Measurements from ENCODE around the gene FPGS. TPM values are rescaled to one million over a fixed set of nuclear protein-coding genes. Genes with fewer than 3 reads are reported as not detected.
"Not testable (repeated sequence)": the region's sequence is repeated elsewhere in the genome, so short reads cannot be mapped to it uniquely, and the experiment has no call there.

Gene FPGS
- total RNA-seq, 2 donors from 2014 or later: 40.4 to 59.5 TPM

DNA sequence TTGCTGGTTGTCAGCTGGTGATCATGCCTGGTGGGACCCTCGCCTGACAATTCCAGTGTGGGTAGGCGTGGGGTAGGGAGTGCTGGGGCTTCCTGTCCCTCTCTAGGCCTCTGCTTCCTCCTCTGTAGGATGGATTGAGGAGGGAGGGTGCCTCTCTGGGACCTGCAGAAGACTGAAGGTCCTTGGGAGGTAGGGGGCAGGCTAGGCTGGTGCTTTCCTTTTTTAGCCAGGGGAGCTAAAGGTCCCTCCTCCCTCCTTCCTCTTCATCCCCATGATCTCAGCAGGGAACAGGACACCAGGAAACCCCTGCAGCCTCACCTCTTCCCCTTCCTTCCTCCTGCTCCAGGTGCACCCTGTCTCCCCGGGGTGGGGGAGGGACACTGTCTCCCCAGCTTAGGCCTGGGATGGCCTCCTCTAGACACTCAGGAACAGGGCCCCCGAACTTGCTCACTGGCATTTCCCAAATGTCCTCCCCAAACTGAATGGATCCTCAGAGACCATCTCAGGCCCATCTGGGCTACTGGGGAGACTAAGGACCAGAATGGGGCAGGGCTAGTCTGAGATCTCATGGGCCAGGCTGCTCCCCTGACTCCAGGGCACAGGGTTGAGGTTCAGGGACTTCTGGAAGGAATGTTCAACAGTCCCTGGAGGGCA lies 32.6 kb upstream of the FPGS start:
- ATAC-seq (no peak), DNase-seq (no peak)
- intact Hi-C loops (cut with DNase I): no loop called here

DNA sequence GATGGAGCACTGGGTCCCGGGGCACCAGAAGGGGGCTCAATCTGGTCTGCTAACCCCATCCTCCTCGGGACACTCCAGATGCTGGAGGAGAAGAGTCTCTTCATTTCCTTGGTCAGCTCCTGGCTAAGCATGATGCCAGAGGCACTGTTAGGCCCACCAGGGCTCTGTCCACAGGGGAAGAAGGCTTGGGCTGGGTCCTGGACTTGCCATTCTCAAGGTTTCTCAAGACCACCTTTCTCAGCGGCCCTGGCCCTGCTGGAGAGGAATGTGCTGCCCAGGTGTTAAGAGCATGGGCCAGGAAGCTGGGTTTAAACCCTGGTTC lies 32.1 kb upstream of the FPGS start:
- DNase-seq (no peak), ATAC-seq (no peak)
- intact Hi-C loops (cut with DNase I): no loop called here

DNA sequence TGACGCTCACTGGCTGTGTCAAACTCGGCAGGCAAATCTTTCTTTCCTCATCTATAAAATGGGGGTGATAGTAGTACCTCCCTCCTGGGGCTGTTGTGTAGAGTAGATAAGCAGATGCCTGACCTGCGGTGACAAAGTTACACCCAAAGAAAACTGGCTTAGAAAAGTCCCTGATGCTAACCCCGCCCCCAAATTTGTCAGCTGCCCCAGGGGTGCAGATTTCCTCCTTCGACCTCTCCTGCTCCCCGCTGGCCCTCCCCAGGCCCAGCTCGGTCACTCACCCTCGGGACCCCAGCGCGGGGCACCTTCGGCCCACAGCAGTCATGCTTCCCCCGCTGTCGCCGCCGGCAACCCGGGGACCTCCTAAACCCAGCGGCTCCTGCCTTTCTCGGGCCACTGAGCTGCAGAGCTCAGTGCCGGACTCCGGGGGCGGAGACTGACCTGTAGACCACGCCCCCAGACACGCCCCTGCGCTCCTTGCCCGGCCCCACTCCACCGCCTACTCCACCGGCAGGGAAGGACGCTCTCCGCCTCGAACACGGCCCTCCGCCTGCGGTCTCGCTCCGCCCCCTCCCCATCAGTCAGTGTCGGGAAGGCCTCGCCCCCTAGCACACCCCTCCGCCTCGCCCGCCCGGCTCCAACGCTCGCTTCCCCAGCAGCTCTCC lies 31.6 kb upstream of the FPGS start:
- intact Hi-C loops (cut with DNase I): no loop called here
- DNase-seq (peak; percentile 99), ATAC-seq (peak; percentile 98)

DNA sequence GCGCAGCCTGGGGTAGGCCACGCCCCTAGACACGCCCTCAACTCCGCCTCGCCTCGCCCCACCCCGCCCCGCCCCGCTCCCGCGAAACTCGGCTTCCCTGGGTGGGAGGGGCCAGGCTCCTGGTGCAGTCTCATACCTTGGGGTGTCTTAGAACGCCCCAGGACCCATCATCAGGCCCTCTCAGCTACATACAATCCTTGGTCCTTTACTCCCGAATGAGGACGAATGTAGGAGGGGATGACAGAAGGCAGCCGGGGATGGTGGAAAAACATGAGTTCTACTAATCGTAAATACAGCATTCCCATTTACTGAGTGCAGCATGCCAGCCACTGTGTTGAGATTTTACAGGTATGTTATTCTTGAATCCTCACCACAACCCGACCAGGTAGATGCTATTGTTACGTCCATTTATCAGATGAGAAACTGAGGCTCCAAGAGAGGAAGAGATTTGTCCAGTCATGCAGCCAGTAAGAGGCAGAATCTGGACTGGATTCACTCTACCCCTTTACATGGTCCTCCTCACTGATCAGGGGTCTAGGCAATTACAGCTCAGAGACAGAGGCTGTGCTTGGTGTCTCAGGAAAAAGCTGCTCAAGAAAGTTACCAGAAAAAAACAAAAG lies 31.0 kb upstream of the FPGS start:
- intact Hi-C loops (cut with DNase I): no loop called here
- no peak for ATAC-seq

DNA sequence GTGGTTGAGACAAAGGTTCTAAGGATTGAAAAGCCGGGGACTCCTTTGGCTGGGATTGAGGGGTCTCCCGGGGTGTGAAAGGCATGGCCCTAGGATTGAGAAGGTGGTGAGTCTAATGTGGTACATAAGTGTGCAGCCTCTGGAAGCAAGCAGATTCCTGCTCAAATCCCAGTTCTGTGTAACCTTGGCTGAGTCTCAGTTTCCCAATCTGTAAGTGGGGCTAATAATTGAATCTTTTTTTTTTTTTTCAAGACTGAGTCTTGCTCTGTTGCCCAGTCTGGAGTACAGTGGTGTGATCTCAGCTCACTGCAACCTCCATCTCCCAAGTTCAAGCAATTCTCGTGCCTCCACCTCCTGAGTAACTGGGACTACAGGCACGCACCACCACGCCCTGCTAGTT lies 30.1 kb upstream of the FPGS start:
- DNase-seq (no peak), ATAC-seq (no peak)
- intact Hi-C loops (cut with DNase I): no loop called here

More for the DNA sequence above, 31.0 kb upstream of the FPGS start:
- DNase-seq: no peak

DNA sequence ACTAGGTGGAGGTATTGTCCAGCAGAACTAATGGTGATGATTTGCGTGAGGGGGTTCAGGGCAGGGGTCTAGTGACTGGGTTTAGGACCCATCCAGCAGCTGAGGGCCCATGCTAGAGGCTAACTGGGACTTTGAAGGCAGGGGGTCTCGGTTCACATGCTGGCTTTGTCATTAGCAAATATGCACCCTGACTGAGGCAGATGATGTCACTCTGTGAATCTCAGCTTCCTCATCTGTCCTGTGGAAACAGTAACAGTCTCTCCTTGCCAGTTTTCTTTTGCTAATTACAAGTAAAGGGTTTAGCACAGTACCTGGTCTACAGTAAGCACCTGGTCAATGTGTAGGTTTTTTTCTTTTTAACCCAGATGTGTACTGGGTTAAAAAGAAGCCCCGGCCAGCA lies 29.4 kb upstream of the FPGS start:
- intact Hi-C loops (cut with DNase I): no loop called here
- DNase-seq: no peak
- no peak for ATAC-seq

DNA sequence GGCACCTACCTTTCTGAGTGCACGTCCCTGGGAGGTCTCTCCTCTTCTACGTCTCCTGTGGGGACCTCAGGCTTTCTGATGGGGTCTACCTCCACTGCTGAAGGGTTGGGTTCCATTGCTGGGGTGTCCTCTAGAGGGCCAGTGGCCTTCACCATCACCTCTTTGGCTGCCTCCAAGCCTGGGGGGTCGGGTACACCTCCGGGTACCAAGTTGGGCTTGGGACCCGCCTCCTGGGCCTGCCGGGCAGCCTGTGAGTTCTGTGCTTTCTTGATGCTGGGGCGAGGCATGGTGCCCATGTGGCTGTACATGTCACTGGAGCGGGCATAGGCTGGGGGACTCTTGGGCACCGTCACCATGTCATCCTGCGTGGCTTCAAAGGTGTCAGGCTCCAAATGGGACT lies 28.7 kb upstream of the FPGS start:
- ATAC-seq (no peak), DNase-seq (no peak)
- intact Hi-C loops (cut with DNase I): no loop called here

DNA sequence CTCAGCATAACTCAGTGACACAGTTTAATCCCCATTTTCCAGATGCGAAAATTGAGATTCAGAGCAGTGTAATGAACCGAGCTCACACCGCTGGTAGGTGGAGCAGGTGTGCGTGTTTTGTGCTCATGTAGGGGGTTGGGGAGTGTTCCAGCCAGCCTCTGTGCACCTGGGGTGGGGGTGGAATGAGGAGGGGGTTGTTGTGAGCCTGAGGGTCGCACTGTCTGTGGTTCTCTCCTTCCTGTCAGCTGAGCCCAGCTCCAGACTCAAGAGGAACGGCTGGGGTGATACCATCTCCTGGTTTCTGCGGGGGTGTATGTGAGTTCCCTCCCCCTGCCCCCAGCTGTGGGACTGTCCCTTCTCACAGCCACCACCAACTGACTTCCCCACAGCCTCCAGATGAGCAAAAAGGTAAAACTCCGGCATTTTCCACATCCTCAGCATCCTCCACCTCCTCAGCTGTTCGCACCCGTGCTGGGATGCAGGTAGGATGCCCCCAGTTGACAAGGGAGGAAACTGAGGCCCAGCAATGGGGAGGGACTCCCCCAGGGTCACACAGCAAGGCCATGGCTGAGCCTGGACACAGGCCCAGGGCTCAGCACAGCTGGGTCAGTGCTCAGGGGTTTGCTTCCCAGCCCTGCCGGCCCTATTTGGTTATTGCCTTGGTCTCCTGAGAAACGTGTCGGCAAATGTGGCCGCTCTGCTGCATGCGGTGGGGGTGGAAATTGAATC lies 26.3 kb upstream of the FPGS start:
- ATAC-seq: peak in 1 of 2 donors; percentile 4
- no peak for DNase-seq
- intact Hi-C loops (cut with DNase I): no loop called here

DNA sequence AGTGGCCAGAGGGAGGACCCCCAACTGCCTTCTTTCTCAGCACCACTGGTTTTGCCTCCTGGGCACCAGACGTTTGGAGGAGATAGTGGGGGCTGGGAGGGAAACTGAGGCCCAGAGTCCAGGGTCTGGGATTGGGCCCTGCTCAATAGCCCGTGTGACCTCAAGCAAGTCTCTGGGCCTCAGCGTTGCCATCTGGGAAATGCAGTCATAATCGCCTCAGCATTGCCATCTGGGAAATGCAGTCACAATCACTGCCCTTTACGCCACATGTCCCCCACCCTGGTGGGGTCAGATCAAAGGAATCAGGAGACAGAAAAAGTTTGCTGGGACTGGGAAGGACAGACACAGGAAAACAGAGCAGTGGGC lies 25.8 kb upstream of the FPGS start:
- intact Hi-C loops (cut with DNase I): no loop called here
- DNase-seq (no peak), ATAC-seq (no peak)

DNA sequence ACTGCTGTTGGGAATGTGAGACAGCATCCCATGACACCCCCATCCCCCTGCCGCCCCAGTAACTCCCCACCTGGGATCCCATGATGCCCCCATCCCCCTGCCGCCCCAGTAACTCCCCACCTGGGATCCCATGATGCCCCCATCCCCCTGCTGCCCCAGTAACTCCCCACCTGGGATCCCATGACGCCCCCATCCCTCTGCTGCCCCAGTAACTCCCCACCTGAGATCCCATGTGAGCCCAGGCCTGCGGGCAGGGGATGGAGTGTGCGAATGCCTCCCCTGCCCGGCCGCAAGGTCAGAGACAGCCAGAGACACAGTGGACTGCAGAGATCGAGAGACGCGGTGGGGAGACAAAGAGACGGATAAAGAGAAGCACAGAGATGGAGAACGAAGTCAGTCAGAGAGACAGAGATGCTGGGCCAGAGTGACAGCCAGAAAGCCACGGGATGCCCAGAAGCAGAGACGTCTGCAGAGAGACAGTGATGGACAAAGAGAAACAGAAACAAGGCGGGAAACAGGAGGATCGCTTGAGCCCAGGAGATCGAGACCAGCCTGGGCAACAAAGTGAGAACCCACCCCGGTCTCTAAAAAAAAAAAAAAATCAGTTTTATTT lies 25.2 kb upstream of the FPGS start:
- ATAC-seq: no peak
- DNase-seq: no peak
- intact Hi-C loops (cut with DNase I): no loop called here

DNA sequence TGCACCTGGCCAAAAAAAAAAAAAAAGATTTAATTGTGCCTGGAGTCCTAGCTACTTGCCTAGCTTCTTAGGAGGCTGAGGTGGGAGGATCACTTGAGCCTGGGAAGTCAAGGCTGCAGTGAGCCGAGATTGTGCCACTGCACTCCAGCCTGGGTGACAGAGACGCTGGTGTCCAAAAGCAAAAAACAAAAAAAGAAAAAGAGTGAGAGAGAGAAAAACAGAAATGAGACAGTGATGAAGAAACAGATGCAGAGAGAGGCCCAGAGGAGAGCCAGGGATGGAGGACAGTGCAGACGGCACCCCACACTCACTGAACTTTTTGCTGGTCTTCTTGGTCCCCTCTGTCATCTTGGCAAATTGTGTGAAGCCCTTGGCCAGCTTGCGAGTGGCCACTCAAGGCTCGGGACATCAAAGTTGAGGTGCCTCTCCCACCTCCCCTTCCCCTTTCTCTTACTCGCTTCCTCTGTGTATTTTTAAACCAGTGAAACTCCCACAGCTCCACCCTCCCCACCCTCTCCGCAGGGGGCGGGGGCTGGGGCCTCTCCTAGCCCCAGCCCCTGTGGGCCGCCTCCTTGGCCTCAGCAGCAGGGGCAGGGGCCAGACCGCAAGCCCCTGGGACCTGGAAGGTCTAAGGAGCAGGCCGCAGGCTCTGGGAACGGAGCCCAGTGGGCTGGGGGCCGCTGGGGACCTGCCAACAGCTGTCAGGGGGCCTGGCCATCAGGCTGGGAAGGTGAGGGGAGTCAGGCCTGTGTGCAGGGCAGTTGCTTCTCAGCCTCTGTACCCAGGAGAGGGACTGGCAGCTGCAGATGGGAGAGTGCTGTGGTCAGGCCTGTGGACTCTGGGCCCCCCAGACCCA lies 24.2 kb upstream of the FPGS start, which contains the start of gene SH2D3C:
Gene SH2D3C, minus strand, starts transcription at position 387 of the 856 bp plus-strand sequence. Its CDS starts 39 bp downstream, at position 348.
- ATAC-seq (peak; percentile 64 to 85), DNase-seq (no peak)
- intact Hi-C loops (cut with DNase I): no loop called here

DNA sequence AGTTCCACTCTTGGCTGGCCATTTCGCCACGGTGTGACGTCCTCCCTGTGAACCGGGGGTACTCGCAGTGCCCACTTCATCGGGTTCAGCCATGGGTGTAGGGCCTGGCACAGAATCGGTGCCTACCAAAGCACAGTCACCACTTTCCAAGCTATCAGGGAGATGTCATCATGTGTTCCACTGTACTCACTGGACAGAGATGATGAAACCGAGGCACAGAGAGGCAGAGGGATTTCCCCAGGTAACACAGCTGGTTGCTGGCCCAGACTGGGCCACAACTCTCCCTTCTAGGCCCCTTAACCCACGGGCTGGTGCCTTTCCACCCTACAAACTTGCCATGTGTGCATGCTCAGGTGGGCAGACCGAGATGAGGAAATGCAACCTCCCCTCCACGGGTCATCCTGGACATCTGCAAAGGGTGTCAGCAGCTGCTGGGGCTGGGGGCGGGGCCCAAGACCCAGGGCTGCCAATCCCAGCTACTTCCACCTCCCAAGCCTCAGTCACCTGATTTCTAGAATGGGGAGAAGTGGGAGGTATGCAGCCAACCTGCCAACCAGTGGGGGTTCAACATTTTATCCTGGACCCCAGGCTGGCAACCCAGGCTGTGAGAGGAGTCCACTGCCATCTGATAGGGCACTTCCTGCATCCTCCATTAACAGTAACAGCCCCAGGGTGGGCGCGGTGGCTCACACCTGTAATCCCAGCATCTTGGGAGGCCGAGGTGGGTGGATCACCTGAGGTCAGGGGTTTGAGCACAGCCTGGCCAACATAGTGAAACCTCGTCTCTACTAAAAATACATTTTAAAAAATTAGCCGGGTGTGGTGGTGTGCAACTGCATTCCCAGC lies 23.3 kb upstream of the FPGS start:
- ATAC-seq: peak; percentile 6 to 28
- intact Hi-C loops (cut with DNase I): no loop called here
- DNase-seq: no peak

DNA sequence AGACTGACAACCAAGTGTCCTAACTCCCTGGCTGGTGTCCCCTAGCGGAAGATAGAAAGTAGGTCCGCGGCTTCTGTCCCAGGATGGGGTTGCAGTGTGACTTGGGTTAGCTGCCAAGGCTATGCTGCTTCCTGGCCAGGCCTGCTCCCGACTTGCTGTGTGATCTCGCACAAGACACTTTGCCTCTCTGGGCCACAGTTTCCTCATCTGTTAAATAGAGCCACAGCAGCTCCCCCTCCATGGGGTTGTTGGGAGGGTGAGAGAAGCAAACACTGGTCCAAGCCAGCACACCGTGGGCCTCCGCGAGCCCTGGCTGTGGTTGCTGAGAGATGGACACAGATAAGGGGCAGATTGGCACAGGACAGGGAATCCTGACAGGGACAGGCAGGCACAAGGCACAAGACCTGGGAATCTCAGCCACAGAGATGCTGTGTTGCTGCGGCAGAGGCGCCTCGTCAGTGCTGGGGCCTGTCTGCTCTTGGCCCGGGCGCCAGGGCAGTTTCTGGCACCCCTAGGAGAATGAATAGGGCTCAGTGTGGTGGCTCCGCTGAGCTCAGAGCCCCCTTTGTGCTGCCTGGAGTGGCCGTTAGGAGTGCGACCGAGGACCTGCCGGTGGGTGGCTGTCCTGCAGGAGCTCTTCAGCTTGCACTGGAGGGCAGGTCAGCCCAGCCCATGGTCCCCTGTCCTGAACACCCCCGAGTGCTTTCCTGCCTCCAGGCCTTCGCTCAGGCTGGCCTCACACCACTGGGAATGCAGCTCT lies 22.4 kb upstream of the FPGS start:
- intact Hi-C loops (cut with DNase I): loop anchor here in 1 of 2 donors (5.0 kb wide), 1 partner anchor 43 kb away; the partner anchor contains the start of gene TOR2A
- DNase-seq (no peak), ATAC-seq (no peak)

DNA sequence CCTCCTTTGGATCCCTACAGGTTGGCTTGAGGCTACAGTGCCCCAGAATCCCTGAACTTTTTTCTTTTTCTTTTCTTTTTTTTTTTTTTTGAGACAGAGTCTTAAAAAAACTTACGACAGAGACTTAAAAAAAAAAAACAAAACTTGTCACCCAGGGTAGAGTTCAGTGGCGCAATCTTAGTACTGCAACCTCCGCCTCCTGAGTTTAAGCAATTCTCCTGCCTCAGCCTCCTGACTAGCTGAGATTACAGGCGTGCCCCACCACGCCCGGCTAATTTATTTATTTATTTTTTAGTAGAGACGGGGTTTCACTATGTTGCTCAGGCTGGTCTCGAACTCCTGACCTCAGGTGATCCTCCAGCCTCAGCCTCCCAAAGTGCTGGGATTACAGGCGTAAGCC lies 21.8 kb upstream of the FPGS start:
- not testable (repeated sequence) for ATAC-seq, DNase-seq
- intact Hi-C loops (cut with DNase I): loop anchor here in 1 of 2 donors (5.0 kb wide), 1 partner anchor 44 kb away; the partner anchor contains the start of gene TOR2A

DNA sequence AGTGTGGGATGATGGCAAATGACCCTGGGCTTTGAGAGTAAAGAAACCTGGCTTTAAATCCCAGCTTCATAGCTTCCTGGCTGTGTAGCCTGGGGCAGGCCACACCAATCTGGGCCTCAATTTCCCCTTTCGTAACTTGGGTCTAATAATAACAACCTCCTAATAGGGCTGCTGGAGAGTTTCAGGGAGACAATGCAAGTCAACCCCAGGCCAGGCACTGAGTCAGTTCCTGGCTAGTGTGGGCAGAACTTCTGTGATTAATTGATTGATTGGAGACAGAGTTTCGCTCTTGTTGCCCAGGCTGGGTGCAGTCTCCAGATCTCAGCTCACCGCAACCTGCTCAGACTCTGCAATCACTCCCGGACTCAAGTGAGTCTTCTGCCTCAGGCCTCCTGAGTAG lies 20.9 kb upstream of the FPGS start:
- intact Hi-C loops (cut with DNase I): loop anchor here in 1 of 2 donors (5.0 kb wide), 1 partner anchor 45 kb away; the partner anchor contains the start of gene TOR2A
- DNase-seq (no peak), ATAC-seq (no peak)

DNA sequence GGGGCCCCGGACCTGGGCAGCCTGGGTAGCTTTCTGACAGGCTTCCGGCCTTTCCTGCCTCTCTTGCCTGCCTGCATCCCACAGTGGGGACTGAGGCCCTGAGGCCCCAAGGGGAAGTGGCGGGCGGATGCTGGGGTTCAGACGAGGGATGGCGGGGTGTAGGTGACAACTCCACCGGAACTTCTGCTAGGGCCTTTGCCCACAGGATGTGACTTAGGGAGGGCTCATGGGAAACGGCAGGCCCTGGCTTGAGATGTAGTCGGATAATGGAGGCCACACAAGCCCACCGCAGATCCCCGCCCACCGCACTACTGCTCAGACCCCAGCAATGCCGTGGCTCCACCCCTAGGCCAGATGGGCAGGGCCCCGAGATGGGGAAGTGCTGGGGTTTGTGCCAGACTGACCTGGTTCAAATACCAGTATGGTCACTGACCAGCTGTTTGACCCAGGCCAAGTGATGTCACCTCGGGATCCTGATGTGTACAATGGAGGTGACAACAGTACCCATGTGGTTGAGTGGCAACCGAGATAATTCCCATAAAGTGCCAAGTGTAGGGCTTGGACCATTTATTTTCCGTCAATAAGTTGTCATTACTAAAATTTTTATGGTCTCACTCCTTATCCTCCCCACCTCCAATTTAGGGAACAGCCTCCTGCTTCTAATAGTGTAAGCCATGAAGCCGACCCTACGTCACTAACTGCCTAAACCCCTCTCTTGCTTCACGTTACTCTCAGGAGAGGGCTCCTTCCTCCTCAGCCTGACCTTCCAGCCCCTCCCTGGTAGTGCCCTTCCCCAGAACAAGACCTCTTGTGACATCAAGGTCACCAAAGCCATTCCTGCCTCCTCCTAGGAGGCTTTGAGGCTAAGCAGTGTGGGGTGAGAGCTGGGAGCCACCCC lies 19.3 kb upstream of the FPGS start:
- DNase-seq: peak; percentile 58
- intact Hi-C loops (cut with DNase I): loop anchor here (2.0 to 5.0 kb wide), 2 partner anchors 46 to 49 kb away; partner anchors contain the start of gene TOR2A (in 2 of the 2)
- no peak for ATAC-seq
